Inflammatory macrophage treated with lipopolysaccharide for 4 hours (primary cell): Measurements from ENCODE around the gene RGP1.

Source experiments
- DNase-seq: peaks from one replicate; pipeline ENCODE4 v3.0.0-alpha.2; 2020

RGP1 gene

DNA sequence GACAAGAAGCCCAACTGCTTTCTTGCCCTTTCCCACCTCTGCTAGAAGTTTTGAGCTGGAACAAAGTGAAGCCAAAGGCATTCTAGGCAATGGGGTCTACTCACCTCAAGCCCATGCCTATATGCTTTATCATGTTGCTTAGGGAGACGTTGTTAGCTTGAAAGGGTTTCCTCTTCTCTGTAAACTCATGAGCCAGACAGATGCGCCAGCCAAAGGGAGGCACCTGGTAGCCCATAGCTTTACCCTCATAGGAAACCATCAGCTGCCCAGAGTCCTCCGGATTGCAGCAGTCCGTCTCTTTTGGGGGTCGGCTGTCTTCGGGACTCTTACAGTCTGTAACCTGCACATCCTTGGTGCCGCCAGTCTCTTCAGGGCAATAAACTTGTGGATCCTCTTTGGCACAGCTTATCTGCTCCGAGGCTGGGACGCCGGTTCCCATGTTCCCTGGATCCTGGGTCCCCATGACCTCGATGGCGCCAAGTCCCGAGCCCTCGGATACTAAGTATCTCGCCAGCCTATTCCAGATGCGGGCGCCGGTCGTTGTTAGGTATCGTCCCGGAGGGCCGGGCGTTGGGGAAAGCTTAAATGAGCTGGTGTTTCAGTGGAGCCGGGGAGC lies 737 bp upstream of the RGP1 start:
- DNase-seq = no peak

DNA sequence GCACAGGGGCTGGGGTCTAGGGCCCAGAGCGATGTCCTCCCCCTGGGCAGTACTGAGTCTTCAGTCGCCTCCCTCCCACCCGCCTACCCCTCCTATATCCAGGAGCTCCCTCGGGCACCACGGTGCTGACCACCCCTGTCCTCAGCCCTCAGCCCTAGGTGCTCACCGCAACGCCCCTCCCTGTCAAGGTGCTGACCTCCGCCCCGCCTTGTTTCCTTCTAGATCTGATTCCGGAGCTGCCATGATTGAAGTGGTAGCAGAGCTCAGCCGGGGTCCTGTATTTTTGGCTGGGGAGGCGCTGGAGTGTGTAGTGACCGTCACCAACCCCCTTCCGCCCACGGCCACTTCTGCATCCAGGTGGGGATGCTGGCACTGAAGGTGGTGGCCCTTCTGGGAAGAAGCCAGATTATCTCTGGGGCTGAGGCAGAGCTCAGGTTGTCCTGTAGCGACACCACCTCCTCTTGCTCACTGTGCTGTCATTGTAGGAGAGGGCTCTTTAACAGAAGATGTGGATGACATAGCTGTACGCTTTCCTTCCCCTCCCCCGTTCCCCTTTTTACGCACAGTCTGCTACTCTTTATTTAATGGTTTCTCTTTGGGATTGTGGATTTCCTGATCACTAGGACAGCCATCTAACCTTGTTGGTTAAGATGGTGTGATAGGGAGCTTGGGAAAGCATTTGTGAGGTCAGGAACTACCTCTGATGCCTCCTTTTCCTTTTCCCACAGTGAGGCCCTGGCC lies 598 bp downstream of the RGP1 start:
- DNase-seq = no peak

DNA sequence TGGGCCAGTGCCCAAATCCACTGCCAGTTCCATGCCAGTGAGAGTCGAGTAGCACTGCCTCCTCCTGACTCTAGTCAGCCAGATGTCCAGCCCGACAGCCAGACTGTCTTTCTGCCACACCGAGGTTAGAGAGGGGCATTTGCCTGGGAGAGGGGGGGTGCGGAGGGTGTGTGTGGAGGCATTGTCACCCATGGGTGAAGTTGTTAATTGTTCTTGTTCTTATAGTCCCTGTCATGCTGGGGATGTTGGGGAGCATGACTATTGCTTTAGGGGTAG lies 1.1 kb downstream of the RGP1 start:
- DNase-seq = no peak

DNA sequence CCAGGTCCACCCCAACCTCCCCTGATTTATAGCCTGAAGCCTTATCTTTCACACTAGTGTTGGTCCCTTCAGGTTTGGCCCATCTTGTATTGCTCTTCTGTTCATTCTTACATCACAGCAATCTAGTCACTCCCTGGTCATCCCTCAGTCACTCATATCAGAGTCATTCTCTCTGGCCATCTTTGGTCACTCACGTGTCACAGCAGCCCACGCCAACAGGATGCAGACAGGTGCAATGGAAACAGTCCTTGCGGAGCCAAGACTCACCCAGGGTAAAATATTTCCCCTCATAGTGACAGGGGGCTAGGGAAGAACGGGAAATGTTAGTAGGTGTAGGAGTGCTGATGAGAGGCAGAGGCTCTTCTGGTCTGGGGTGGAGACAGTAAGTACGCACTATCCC lies 4.4 kb downstream of the RGP1 start:
- no peak for DNase-seq

DNA sequence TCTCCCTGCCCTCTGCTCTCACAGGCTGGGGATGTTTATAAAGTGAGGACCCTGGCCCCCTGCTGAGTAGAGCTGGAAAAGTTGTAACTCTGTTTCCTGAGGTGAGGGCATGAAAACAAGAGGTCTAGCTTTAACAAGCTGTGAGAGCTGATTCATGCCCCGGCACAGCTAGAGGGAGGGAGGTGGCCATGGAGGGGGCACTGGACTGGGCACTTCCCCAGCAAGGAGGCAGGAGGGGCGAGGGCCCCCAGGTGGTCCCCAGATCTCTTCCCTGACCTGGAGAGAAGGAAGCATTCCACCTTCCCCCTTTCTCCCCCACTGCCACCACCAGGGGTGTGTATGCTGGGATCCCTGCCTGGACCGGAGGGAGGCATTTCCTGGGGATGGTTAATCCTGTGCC lies 5.2 kb downstream of the RGP1 start, which contains the start of gene MSMP:
Gene MSMP (minus strand): TSS at position 13 of the 400 bp plus-strand sequence. CDS start 147 bp downstream, outside the sequence.
- no peak for DNase-seq

DNA sequence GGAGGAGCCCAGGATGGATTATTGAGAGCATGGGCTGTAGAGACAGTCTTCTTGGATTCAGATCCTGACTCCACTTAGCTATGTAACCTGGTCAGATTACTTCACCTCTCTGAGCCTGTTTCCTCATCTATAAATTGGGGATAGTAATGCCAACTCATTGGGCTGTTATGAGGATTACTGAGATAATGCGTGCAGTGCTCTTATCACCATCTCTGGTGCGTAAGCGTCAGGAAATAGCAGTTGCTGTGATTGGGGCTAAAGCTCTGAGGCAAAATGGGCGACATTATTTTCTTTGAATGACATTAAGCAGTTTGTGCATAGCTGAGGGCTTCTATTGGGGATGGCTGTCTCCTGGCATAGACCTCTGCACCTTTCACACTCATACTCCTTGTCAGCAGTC lies 6.0 kb downstream of the RGP1 start:
- no peak for DNase-seq

DNA sequence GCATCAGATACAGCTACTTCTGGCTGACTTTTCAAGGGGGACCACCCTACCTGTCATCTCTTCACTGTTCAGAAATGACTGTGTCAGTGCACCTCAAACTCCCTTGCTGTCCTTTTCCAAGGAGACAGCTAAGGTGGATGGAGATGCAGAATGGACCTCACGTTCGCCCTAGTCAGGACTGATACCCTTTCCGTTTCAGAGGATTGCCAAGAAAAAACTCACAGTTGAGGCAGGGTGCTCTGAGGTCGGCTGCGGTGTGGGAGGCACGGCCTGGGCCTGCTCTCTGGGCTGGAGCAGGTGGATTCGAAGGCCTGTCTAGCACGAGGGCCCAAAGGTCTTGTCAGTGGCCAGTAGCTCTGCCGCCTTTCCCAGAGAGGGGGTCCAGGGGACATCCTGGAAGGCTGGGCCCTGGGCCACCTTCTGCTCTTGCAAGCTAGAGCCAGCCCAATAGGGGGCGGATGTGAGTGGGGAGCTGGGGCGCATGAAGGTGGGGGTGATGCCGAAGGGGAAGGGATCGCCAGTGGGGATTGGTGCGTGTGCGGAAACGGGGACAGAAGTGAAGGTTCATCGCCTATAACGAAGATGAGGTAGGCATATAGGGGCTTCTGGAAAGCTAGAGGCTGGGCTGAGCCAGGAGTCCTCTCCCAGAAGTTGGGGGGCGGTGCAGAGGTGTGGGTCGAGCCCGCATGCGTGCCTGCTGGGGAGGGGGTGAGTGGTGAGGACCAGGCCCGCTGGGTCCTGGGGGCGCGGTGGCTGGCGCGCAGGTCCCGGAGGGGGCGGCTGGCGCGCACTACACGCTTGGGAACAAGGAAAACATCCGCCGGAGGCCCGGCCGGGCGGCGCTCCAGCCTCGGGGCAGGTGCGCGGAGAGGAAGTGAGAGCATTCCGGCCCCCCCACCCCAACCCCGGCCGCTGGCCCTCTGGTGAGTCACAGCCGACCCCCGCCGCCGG lies 7.5 kb downstream of the RGP1 start:
- no peak for DNase-seq

DNA sequence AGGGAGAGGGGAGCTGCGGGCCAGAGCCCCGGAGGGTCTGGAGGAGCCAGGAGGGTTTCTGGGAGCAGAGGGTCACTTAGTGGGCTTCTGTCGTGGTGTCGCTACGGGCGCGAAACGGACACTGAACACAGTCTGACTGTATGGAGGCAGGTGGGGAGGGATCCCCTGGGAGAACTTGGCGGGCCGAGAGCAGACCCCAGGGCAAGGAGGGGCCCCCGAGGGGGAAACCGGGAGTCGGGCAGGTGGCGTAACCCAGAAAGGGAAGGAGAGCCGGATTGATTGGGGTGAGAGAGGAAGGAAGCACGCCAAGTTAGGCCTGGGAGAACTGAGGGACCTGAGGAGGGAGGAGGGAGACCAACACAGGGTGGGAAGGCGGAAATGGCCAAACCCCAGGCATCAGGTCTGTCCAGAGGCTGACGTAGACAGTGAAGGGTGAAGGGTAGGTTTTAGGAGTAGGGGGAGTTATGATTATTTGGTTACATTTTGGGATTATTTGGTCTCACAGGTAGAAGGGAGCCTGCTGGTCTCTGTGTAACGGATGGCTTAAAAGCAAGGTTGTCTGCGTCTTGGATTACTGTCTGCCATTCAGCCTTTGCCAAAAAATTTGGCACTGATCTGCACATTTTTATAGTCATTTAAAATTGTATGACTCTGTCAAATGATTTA lies 8.3 kb downstream of the RGP1 start:
- no peak for DNase-seq

DNA sequence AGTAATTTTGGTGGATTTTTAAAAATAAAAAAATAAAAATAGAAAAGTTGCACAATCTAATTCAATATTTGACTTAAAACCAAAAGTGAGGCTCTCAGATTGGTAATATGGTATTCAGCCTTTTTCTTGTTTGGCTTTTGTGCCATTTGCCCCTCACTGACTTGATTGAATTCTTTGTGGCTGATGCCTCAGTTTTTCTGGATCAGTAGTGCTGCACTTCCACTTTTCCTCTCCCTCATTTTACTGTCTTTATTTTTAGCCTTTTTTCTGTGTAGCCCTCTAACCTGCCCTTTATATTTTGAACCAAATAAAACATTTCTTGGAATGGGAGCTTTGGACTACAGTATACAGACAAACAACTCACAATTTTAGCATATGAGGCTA lies 8.8 kb downstream of the RGP1 start:
- DNase-seq = no peak

DNA sequence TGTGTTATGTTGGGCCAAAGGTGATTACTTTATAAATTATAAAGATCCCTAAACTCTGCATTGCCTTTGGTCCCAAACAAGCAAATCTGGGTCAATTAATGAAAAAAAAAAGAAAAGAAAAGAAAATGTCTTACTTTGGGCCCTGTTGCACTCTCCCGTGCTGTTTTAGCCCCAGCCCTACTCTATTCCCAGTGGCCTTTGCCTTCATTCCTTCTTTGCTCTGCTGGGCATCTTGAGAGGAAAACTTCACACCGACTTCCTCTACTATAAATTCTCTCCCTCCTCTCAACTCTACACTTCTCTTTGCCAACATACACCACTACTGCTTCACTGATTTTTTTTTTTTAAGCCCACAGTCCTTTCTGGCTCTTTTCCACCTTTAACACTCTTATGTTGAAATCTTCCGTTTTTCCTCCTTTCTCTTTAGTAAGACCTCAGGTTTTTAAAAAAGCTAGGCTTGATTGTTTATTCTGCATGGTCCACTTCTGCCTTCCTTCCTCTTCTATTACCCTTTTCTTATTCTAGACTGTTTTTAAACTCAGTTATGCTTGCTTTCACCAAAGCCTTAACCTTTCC lies 9.5 kb downstream of the RGP1 start:
- DNase-seq = no peak

DNA sequence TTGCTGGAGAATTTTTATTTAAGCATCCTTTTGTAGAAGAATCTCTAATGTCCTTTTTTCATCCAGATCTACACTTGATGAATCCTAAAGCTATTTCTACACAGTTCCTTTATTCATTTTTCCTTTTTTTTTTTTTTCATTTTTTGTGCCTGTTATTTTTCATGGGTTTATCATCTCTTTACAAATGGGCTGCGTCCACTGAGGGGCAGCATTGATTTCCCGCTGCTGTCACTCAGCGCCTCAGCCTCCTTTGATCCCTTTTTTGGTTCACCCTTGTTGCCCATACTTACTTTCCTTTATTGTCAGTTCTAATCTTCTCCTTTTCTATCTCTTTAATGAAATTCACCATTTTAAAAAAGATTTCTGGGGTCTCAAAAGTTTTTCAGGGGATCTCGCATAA lies 10.7 kb downstream of the RGP1 start:
- no peak for DNase-seq

DNA sequence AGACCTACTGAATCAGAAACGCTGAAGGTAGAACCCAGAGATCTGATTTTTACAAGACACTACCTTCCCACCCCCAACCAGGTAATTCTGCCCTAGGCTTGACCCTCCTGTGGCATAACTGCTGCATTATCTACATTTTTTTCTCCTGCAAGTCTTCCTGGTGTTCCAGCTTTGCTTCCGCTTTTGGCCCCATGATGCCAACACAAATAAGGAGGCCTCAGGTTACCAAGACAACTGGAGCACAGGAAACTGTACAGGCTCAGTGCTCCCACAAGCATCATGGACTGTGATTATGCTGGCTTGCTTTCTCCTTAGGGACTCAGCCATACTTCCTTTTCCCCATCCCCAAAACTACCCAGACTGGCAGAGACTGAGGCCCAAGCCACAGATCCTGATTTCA lies 11.6 kb downstream of the RGP1 start:
- no peak for DNase-seq

DNA sequence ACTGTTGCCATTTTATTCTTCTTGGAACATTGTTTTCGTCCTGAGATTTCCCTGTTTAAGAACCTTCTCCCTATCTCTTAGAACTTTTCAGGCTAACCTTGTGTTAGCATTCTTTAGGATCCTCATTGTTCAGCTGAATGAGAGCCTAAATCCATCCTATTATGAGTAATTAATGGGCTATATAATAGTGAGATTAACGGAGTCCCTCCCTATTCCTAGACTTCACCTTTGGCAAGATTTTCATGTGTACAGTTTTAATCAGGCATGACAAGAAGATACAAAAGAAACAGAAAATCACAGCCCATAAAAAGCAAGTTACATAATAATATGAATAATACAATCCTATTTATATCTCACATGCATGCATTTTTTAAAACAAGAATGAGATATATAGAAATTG lies 14.1 kb downstream of the RGP1 start:
- DNase-seq = no peak

DNA sequence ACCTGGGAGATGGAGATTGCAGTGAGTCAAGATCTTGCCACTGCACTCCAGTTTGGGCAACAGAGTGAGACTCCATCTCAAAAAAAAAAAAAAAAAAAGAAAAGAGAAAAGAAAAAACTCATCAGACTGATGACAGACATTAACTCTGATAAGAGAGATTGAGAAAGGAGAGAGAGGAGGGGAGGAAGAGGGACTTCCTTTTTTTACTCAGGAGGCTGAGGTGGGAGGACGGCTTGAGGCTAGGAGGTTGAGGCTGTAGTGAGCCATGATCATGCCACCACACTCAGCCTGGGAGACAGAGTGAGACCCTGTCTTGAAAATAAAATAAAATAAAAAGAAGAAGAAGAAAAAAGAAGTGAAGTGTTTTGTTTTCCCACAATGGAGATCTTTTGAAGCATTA lies 14.7 kb downstream of the RGP1 start:
- DNase-seq = no peak

DNA sequence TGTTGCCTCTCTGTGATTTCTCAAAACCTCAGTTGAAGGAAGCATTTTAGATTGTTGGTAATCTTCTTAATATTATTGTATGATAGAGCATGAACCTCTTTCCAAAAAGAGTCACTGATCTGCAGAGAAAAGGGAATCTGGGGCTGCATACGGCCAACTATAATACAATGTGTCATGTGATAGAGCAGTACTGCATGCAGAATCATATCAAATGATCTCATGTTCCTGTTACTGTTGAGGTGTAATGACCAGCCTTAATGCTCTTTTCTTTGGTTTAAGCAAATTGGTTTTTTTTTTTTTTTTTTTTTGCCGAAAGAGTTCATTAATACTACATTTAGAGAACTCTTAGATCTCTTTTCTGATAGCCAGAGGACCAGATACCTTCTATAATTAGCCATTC lies 17.9 kb downstream of the RGP1 start:
- no peak for DNase-seq

DNA sequence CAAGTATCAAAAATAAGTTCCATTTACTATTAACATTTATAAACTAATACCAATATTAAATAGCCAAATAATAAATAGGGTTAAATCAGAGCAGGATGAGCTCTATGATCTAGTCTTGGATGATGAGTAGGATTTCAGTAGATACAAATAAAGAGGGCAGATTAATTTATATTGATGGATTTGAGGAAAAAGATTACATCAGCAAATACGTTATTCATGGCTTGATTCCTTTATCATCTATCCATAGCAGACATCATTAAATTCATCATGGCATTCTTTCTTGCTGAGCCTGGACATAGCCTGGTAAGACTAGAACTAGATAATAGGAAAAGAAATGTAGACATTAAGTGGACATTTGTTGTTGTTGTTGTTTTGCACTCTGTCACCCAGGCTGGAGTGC lies 18.4 kb downstream of the RGP1 start:
- no peak for DNase-seq

DNA sequence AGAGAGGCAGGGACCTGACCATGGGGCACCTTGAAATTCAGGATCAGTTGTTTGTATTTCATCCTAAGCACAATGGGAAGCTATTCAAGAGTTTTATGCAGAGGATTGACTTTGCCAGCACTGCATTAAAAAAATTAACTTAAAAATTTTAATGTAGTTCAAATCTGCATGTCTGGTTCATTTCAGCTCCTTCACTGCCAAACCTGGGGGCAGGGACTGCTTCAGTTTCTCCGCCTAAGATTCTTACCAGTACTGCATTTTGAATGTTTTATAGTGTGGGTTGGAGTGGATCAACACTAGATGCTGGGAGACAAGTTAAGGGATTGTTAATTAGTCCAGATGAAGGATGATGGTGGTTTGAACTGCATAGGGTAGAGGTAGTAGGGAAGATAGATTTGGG lies 20.7 kb downstream of the RGP1 start:
- DNase-seq = no peak

DNA sequence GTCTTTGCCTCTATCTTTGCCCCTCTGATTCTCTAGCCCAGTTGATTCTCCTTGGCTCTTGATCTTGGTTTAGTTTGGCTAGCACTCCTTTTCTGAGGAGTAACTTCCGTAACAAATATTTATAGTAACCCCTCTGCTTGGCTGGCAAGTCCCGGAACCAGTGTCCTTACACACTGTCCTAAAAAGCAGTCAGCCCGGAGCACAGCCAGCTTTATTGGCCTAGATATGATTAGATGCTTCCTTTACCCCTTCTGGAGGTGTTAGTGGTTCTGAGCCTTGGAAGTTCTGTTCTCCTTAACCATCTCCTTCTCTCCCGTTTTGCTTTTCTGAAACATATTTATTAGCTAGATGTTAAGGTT lies 22.0 kb downstream of the RGP1 start:
- DNase-seq = no peak

DNA sequence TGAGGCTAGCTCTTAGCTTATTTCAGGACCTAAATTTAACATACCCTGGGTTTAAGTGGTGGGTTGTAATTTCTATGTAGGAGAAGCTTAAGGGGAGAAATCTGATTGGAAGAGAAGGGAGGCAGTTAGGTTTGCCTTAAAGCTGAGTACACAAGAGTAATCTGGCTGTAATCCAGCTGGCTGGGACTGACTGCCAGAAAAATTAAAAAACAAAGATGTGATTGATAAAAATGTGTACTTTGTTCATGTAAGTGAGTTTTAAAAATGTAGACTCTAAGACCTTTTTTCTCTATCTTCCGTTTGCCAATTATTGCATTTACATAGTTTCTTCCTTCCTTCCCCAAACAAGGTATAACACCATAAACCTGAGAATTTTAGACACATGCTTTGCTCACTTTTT lies 22.4 kb downstream of the RGP1 start:
- DNase-seq = no peak

DNA sequence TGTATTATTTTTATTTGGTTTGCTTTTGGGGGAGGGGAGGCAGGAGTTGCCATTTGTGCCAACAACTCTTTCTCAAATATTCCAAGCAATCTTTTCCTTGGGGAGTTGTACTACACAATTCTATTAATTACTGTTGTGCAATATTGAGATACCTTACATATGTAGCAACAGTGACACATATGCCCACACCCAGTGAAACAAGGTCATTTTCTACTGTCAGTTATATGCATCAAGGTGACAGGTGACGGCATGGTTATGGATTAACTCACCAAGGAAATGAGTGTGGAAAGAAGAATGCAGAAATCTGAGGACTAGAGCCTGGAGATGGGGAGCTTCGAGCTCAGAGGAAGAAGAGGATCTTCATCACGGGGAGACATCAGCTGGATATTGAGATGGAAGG lies 22.9 kb downstream of the RGP1 start:
- DNase-seq = no peak

DNA sequence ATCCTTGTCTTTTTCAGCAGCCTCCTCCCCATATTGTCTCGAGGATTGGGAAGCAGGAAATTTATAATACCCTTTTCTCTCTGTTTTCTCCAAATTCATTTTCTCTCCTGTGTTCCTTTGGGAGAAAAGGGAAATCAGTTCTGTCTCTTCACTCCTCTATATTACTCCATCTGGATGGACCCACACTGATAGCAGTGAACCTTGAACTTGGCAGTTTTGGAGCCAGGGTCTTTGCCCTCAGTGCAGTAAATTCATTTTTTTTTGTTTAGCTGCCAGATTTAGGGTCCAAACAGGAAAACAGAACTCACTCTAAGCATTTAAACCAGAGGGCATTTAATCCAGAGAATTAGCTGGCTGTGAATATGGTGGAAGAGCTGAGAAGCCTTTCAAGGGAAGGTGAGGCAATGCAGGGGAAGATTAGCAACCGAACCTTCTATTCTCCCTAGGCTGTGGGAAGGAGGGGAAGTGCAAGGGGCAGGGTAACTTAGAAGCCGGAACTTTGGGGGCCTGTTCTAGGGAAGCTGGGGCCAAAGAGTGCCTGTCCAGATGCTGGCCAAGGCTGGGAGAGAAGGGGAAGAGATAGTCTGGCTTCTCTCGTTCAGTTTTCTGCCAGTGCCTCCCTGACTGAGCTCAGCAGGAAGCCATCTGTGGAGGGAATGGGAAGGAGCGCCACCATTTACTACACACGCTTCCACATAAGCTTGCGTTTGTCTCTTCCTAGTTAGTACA lies 26.0 kb downstream of the RGP1 start:
- DNase-seq = peak; percentile 57

DNA sequence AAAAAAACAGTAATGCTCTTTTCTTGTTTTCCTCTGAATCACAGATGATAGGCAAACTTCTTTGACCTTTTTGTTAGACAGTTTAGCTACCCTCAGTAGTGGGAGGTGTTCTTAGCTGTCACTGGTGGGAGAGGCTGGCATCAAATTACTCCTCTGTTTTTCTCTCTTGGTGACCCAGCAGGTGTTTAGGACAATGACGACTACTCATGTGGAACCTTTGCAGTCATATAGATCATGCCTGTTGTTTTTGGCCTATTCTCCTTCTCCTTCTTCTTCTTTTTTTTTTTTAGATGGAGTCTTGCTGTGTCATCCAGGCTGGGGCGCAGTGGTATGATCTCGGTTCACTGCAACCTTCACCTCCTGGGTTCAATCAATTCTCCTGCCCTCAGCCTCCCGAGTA lies 26.9 kb downstream of the RGP1 start:
- peak; percentile 22 for DNase-seq

DNA sequence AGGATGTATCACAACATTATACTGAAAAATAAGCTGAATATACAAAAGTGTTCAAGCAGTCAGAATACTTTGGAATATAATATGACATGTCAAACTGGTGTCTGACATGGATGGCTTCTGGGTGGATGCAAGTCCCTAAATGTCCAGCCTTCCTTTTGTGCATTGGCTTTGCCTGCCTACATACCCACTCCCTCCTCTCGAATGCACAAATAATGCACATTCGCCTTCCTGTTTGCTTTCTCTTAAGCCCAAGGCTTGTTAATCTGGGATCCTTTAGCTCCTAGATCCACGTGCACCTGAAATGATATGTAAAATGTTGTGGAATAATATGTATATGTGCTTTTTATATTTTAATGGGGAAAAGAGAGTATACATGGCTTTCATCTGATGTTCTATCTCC lies 29.4 kb downstream of the RGP1 start:
- no peak for DNase-seq
